T1000 (cell line): Measurements from ENCODE around the gene GRIK4.

Experiments used
- DNase-seq: peaks from one replicate; lab custom pipeline; 2025; ENCODE audit warnings: mixed read lengths; lab: John Stamatoyannopoulos, UW

GRIK4 gene

GRCh38 chr11:120882175-120882574, 370.6 kb downstream of the GRIK4 start:
- DNase-seq = no peak

- DNase-seq = no peak
Measured at GRCh38 chr11:120883404-120884080, 372.0 kb downstream of the GRIK4 start.

GRCh38 chr11:120884154-120885020, 372.8 kb downstream of the GRIK4 start:
- DNase-seq = no peak

- DNase-seq = no peak
Measured at GRCh38 chr11:120890609-120891320, 379.2 kb downstream of the GRIK4 start.

- no peak for DNase-seq
Measured at GRCh38 chr11:120893440-120894201, 382.1 kb downstream of the GRIK4 start.

GRCh38 chr11:120894202-120894985, 382.8 kb downstream of the GRIK4 start:
- no peak for DNase-seq

- no peak for DNase-seq
Measured at GRCh38 chr11:120896687-120897086, 385.1 kb downstream of the GRIK4 start.

GRCh38 chr11:120898568-120898967, 387.0 kb downstream of the GRIK4 start:
- DNase-seq = no peak

GRCh38 chr11:120899720-120900119, 388.2 kb downstream of the GRIK4 start:
- DNase-seq = no peak

- DNase-seq = no peak
Measured at GRCh38 chr11:120900643-120901042, 389.1 kb downstream of the GRIK4 start.

GRCh38 chr11:120903686-120904085, 392.1 kb downstream of the GRIK4 start:
- DNase-seq = no peak

GRCh38 chr11:120904116-120904515, 392.6 kb downstream of the GRIK4 start:
- DNase-seq = no peak

GRCh38 chr11:120906766-120907165, 395.2 kb downstream of the GRIK4 start:
- DNase-seq = no peak

- no peak for DNase-seq
Measured at GRCh38 chr11:120907971-120908370, 396.4 kb downstream of the GRIK4 start.

GRCh38 chr11:120908461-120909181, 397.1 kb downstream of the GRIK4 start:
- no peak for DNase-seq

GRCh38 chr11:120909676-120910416, 398.3 kb downstream of the GRIK4 start:
- no peak for DNase-seq

- DNase-seq = no peak
Measured at GRCh38 chr11:120911943-120912342, 400.4 kb downstream of the GRIK4 start.

GRCh38 chr11:120912504-120912903, 401.0 kb downstream of the GRIK4 start:
- DNase-seq = no peak

GRCh38 chr11:120912915-120913314, 401.4 kb downstream of the GRIK4 start:
- no peak for DNase-seq

- no peak for DNase-seq
Measured at GRCh38 chr11:120914021-120914420, 402.5 kb downstream of the GRIK4 start.
